ENCODE results near the gene ATP6V1B1.

Gene ATP6V1B1

DNA sequence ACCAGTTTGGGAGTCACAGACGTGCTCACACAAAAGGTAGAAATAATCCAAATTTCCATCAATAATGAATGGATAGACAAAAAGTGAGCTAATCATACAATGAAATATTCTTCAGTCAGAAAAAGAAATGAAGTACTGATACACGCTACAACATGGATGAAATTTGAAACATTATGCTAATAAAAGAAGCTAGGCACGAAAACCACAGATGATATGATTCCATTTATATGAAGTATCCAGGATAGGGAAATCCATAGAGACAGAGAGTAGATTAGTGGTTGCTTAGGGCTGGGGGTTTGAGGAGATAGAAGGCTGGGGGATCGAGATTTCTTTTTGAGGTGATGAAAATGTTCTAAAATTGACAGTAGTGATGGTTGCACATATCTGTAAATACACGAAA lies 43.0 kb upstream of the ATP6V1B1 start:
- Histone ChIP-seq H3K4me1 (ENCODE audit: insufficient read depth, low read length, severe bottlenecking) (no peaks in the 10 kb centered on the region), H3K9me3 (ENCODE audit: low read length) (no peaks in the 10 kb centered on the region), H3F3A (ENCODE audit: insufficient read depth, low read length) (no peaks in the 10 kb centered on the region), H3K36me3 (ENCODE audit: insufficient read depth, low read length) (no peaks in the 10 kb centered on the region), H4K20me1 (ENCODE audit: insufficient read depth, low read length) (no peaks in the 10 kb centered on the region), H2AFZ (ENCODE audit: low read length) (no peak overlapping the region), H3K9me2 (ENCODE audit: low read depth, low read length) (no peaks in the 10 kb centered on the region), H3K9ac (ENCODE audit: low read length) (no peak overlapping the region), H3K79me2 (ENCODE audit: insufficient read depth, low read length) (no peaks in the 10 kb centered on the region), H3K27me3 (ENCODE audit: insufficient read depth, low read length) (no peaks in the 10 kb centered on the region; the same call in 1 of the 2 replicates), H3K4me3 (ENCODE audit: low read depth, low read length, poor library complexity, severe bottlenecking) (no peak overlapping the region), H3K4me2 (ENCODE audit: low read length) (no peak overlapping the region), H3K27ac (ENCODE audit: low read depth, low read length, poor library complexity, severe bottlenecking) (no peak overlapping the region)
- TF ChIP-seq EZH2 (IDR thresholded peaks at IDR 0.05; ENCODE audit: borderline replicate concordance, low read length) = no peak
- TF ChIP-seq, protein P1, sequence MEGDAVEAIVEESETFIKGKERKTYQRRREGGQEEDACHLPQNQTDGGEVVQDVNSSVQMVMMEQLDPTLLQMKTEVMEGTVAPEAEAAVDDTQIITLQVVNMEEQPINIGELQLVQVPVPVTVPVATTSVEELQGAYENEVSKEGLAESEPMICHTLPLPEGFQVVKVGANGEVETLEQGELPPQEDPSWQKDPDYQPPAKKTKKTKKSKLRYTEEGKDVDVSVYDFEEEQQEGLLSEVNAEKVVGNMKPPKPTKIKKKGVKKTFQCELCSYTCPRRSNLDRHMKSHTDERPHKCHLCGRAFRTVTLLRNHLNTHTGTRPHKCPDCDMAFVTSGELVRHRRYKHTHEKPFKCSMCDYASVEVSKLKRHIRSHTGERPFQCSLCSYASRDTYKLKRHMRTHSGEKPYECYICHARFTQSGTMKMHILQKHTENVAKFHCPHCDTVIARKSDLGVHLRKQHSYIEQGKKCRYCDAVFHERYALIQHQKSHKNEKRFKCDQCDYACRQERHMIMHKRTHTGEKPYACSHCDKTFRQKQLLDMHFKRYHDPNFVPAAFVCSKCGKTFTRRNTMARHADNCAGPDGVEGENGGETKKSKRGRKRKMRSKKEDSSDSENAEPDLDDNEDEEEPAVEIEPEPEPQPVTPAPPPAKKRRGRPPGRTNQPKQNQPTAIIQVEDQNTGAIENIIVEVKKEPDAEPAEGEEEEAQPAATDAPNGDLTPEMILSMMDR (IDR thresholded peaks at IDR 0.05; ENCODE audit: low read length) = no peak

DNA sequence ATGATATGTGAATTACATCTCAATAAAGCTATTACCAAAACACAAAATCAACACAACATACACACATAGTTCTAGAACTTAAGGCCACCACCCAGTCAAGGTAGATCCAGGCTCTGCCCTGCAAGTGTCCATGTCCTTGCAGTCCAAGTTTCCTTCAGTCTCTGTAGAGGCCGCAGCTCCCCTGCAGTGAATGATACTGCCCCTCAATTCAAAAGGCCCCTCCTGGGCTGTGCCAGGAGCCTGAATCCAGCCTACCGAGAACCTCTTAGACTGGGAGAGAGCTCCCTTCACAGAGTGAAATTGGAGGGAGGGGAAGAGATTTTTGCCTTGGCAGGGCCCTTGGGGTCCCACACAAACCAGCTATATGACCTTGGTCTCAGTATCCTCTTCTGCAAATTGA lies 42.5 kb upstream of the ATP6V1B1 start:
- Histone ChIP-seq H3K27me3 (ENCODE audit: insufficient read depth, low read length) (no peaks in the 10 kb centered on the region; the same call in 1 of the 2 replicates), H2AFZ (ENCODE audit: low read length) (no peak overlapping the region), H3K9me3 (ENCODE audit: low read length) (no peaks in the 10 kb centered on the region), H3K36me3 (ENCODE audit: insufficient read depth, low read length) (no peaks in the 10 kb centered on the region), H3K4me1 (ENCODE audit: insufficient read depth, low read length, severe bottlenecking) (no peaks in the 10 kb centered on the region), H3K27ac (ENCODE audit: low read depth, low read length, poor library complexity, severe bottlenecking) (no peak overlapping the region), H3F3A (ENCODE audit: insufficient read depth, low read length) (no peaks in the 10 kb centered on the region), H3K4me2 (ENCODE audit: low read length) (no peak overlapping the region), H3K9me2 (ENCODE audit: low read depth, low read length) (no peaks in the 10 kb centered on the region), H3K9ac (ENCODE audit: low read length) (no peak overlapping the region), H4K20me1 (ENCODE audit: insufficient read depth, low read length) (no peaks in the 10 kb centered on the region), H3K4me3 (ENCODE audit: low read depth, low read length, poor library complexity, severe bottlenecking) (no peak overlapping the region), H3K79me2 (ENCODE audit: insufficient read depth, low read length) (no peaks in the 10 kb centered on the region)
- TF ChIP-seq, protein P1 (IDR thresholded peaks at IDR 0.05; ENCODE audit: low read length) = no peak
- TF ChIP-seq EZH2 (IDR thresholded peaks at IDR 0.05; ENCODE audit: borderline replicate concordance, low read length) = no peak

DNA sequence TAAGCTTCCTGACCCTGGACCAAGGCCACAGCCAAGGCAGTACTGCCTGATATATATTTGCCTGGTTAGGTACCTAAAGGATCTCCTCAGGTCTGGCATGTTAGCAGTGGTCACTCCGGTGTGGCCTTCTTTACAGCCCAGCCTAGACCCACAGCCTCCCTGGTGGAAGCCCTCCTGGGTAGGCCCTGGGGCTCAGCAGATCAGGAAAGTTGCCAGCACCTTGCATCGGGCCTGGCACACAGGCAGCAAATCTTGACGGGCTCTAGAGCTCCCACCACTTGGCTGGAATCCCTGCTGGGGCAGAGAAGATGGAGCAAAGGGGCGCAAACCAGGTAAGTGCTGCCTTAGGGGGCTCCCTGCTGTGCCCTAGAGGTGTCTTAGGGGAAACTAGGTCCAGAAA lies 40.9 kb upstream of the ATP6V1B1 start:
- Histone ChIP-seq H3K9me2 (ENCODE audit: low read depth, low read length) (no peaks in the 10 kb centered on the region), H2AFZ (ENCODE audit: low read length) (no peak overlapping the region), H3K27me3 (ENCODE audit: insufficient read depth, low read length) (no peaks in the 10 kb centered on the region; the same call in 1 of the 2 replicates), H3K36me3 (ENCODE audit: insufficient read depth, low read length) (no peaks in the 10 kb centered on the region), H3K4me2 (ENCODE audit: low read length) (no peak overlapping the region), H4K20me1 (ENCODE audit: insufficient read depth, low read length) (no peaks in the 10 kb centered on the region), H3K4me3 (ENCODE audit: low read depth, low read length, poor library complexity, severe bottlenecking) (no peak overlapping the region), H3K9me3 (ENCODE audit: low read length) (no peaks in the 10 kb centered on the region), H3K9ac (ENCODE audit: low read length) (no peak overlapping the region), H3K4me1 (ENCODE audit: insufficient read depth, low read length, severe bottlenecking) (no peaks in the 10 kb centered on the region), H3K79me2 (ENCODE audit: insufficient read depth, low read length) (no peaks in the 10 kb centered on the region), H3F3A (ENCODE audit: insufficient read depth, low read length) (no peaks in the 10 kb centered on the region), H3K27ac (ENCODE audit: low read depth, low read length, poor library complexity, severe bottlenecking) (no peak overlapping the region)
- TF ChIP-seq, protein P1 (IDR thresholded peaks at IDR 0.05; ENCODE audit: low read length) = no peak
- TF ChIP-seq EZH2 (IDR thresholded peaks at IDR 0.05; ENCODE audit: borderline replicate concordance, low read length) = no peak

Measured in OCI-LY1 (cell line).